Nephron progenitor cell (in vitro differentiated cells): ENCODE measurements around the gene KIF19.

Experiments used
- DNase-seq: peaks from one replicate; pipeline ENCODE4 v3.0.0; 2021
- H3K27ac Mint-ChIP-seq: 2 replicates; pipeline ENCODE4 v1.8.0; 2021; ENCODE audit warnings: mild to moderate bottlenecking, moderate library complexity, mixed read lengths
- H3K27me3 Mint-ChIP-seq: 2 replicates; pipeline ENCODE4 v1.8.0; 2021; ENCODE audit warnings: mild to moderate bottlenecking, low read depth, mixed read lengths; ENCODE audit not compliant: poor library complexity
- H3K36me3 Mint-ChIP-seq: 2 replicates; pipeline ENCODE4 v1.8.0; 2021; ENCODE audit warnings: low read depth, mixed read lengths
- H3K4me1 Mint-ChIP-seq: 2 replicates; pipeline ENCODE4 v1.8.0; 2021; ENCODE audit warnings: mixed read lengths
- H3K4me3 Mint-ChIP-seq: 2 replicates; pipeline ENCODE4 v1.8.0; 2021; ENCODE audit warnings: mild to moderate bottlenecking, moderate library complexity, mixed read lengths
- H3K9me3 Mint-ChIP-seq: 2 replicates; pipeline ENCODE4 v1.8.0; 2021; ENCODE audit warnings: mild to moderate bottlenecking, moderate library complexity, mixed read lengths
- CTCF ChIP-seq: fragments of 200-600 bp; sonication (generic); IDR thresholded peaks from 2 replicates; pipeline ENCODE4 v1.5.0; 2021; ENCODE audit warnings: antibody characterized with exemption

The KIF19 gene

DNA sequence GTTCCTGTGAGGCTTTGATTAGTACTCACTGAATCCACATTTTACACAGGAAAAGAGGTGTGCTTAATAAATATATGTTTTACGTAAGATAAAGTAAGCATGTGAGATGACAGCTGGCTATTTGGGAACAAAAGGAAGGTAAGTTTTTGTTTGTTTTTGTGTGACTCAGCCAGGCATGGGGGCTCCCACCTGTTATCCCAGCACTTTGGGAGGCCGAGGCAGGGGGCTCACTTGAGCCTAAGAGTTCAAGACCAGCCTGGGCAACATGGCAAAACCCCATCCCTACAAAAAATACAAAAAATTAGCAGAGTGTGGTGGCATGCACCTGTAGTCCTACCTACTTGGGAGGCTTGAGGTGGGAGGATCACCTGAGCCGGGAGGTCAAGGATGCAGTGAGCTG, 59.2 kb downstream of the KIF19 start:
- Mint-ChIP-seq H3K9me3 (no peaks in the 10 kb centered on the region), H3K4me3 (no peak overlapping the region), H3K27me3 (peaks cover 22% of the 10 kb centered on the region), H3K36me3 (no peaks in the 10 kb centered on the region), H3K4me1 (peaks cover 32% of the 10 kb centered on the region), H3K27ac (no peak overlapping the region)
- no peak for TF ChIP-seq CTCF
- no peak for DNase-seq

DNA sequence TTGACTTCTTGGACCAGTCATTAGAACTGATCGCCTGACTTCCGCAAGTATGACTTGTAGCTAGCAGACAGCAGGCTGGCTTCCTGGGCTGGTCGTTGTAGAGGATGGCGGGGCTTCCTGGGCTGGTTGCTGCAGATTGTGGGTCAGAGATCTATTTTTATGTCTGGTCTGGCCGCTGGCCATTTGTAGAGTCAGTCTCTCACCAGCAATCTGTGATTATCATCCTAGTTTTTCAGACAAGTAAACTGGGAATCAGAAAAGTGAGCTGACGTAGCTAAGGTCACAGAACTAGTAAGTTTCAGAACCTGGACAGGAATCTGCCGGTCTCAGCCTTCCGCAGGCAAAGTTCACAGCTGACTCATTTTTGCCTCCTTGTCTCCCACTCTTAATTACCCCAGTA, 60.4 kb downstream of the KIF19 start:
- no peak for TF ChIP-seq CTCF
- Mint-ChIP-seq H3K27me3 (peaks cover 30% of the 10 kb centered on the region), H3K4me3 (no peak overlapping the region), H3K36me3 (no peaks in the 10 kb centered on the region), H3K4me1 (peaks cover 27% of the 10 kb centered on the region), H3K27ac (no peak overlapping the region), H3K9me3 (no peaks in the 10 kb centered on the region)
- no peak for DNase-seq

GRCh38 chr17:74387365-74388218, 61.6 kb downstream of the KIF19 start:
- no peak for TF ChIP-seq CTCF
- Mint-ChIP-seq H3K4me1 (peaks cover 34% of the 10 kb centered on the region), H3K36me3 (no peaks in the 10 kb centered on the region), H3K9me3 (no peaks in the 10 kb centered on the region), H3K4me3 (no peak overlapping the region), H3K27me3 (peaks cover 30% of the 10 kb centered on the region), H3K27ac (no peak overlapping the region)
- no peak for DNase-seq

- Mint-ChIP-seq H3K27ac (no peak overlapping the region), H3K36me3 (no peaks in the 10 kb centered on the region)
These were observed 63.2 kb downstream of the KIF19 start for GRCh38 chr17:74389084-74389753.

GRCh38 chr17:74389937-74390679, 64.1 kb downstream of the KIF19 start:
- peaks cover 60% of the 10 kb centered on the region for H3K4me1 Mint-ChIP-seq
- no peaks in the 10 kb centered on the region for H3K36me3 Mint-ChIP-seq
- no peak overlapping the region for H3K4me3 Mint-ChIP-seq
- DNase-seq: no peak
- no peaks in the 10 kb centered on the region for H3K9me3 Mint-ChIP-seq
- no peak overlapping the region for H3K27ac Mint-ChIP-seq
- TF ChIP-seq CTCF: no peak
- H3K27me3 Mint-ChIP-seq: peaks cover 30% of the 10 kb centered on the region

More at GRCh38 chr17:74389084-74389753, 63.2 kb downstream of the KIF19 start:
- H3K27me3 Mint-ChIP-seq: peaks cover 32% of the 10 kb centered on the region
- H3K4me1 Mint-ChIP-seq: peaks cover 51% of the 10 kb centered on the region
- H3K9me3 Mint-ChIP-seq: no peaks in the 10 kb centered on the region
- no peak for DNase-seq
- no peak overlapping the region for H3K4me3 Mint-ChIP-seq
- TF ChIP-seq CTCF: no peak
